Activated naive CD4-positive, alpha-beta T cell treated with anti-CD3 and anti-CD28 coated beads, Interleukin-2, amount 50 U/mL, for 24 hours (primary cell): Measurements from ENCODE around the gene ASCL5.
A peak's percentile ranks its signal among the peaks of the same experiment; 100 is the strongest.

ENCODE experiments used
- H3K27ac Mint-ChIP-seq: one replicate; pipeline ENCODE4 v1.8.0; 2021; ENCODE audit warnings: mild to moderate bottlenecking, mixed read lengths
- H3K27me3 Mint-ChIP-seq: one replicate; pipeline ENCODE4 v1.8.0; 2021; ENCODE audit warnings: mixed read lengths
- H3K36me3 Mint-ChIP-seq: one replicate; pipeline ENCODE4 v1.8.0; 2021; ENCODE audit warnings: mixed read lengths
- H3K4me1 Mint-ChIP-seq: one replicate; pipeline ENCODE4 v1.8.0; 2021; ENCODE audit warnings: mixed read lengths
- H3K4me3 Mint-ChIP-seq: one replicate; pipeline ENCODE4 v1.8.0; 2021; ENCODE audit warnings: mild to moderate bottlenecking, mixed read lengths
- H3K9me3 Mint-ChIP-seq: one replicate; pipeline ENCODE4 v1.8.0; 2021; ENCODE audit warnings: mixed read lengths

ASCL5 gene

DNA sequence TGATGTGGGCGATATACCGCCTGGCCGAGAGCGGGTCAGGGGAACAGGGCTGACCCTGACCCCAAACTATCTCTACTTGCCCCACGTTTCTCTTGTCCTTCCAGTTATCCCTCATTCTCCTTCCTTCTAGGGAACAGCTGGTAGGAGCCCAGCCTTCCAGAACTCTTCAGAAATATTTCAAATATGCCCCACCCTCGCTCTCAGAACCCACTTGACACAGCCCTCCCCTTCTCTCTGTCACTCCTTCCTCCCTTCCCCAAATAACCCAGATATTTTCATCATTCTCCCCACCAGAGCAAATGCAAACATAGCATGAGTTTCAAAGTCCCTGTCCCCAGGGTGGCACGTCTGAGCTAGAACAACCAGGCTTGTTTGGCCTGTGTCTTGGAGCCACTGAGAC, 15.8 kb downstream of the ASCL5 start:
- peaks cover 7% of the 10 kb centered on the region for H3K4me1 Mint-ChIP-seq
- no peaks in the 10 kb centered on the region for H3K36me3 Mint-ChIP-seq
- H3K4me3 Mint-ChIP-seq = no peak overlapping the region
- no peaks in the 10 kb centered on the region for H3K9me3 Mint-ChIP-seq
- no peaks in the 10 kb centered on the region for H3K27me3 Mint-ChIP-seq
- H3K27ac Mint-ChIP-seq = peak overlapping the region; percentile 8

DNA sequence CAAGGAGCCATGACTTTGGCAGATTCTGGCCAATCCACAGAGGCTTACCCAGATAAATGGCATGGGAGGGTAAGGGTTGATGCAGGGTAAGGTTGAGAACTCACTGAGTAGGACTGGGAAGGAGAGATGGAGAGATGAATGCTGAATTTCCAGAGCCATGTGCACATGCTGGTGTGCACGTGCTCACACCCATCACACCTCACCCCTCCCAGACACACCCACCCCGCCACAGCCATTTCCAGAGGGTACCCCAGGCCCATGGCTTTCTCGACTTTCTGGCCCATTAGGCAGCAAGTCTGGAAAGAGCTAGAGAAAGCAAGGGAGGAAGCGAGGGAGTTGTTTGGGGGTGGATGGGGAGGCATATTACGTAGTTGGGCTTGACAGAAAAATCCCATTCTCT, 16.4 kb downstream of the ASCL5 start:
- H3K36me3 Mint-ChIP-seq = no peaks in the 10 kb centered on the region
- no peaks in the 10 kb centered on the region for H3K27me3 Mint-ChIP-seq
- no peaks in the 10 kb centered on the region for H3K9me3 Mint-ChIP-seq
- peaks cover 2% of the 10 kb centered on the region for H3K4me1 Mint-ChIP-seq
- H3K4me3 Mint-ChIP-seq = no peak overlapping the region
- no peak overlapping the region for H3K27ac Mint-ChIP-seq

DNA sequence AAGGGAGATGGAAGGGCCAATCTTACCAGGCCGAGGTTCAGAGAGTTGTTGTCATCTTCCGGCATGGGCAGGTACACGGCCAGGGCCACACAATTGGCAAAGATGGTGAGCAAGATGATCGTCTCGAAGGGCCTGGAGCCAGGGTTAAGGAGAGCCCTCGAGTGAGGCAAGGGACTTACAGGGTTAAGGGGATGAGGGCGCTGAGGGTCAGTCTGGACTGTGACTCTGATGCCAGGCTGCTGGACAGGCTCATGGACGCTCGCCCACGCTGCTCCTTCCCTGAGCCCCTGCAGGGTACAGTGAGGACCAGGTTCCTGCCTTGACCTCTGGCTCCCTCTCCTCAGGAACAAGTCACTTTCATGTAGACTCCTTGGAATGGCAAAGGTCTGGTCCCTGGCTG, 16.8 kb downstream of the ASCL5 start:
- H3K27ac Mint-ChIP-seq = no peak overlapping the region
- no peaks in the 10 kb centered on the region for H3K9me3 Mint-ChIP-seq
- H3K36me3 Mint-ChIP-seq = no peaks in the 10 kb centered on the region
- H3K4me1 Mint-ChIP-seq = no peaks in the 10 kb centered on the region
- no peak overlapping the region for H3K4me3 Mint-ChIP-seq
- no peaks in the 10 kb centered on the region for H3K27me3 Mint-ChIP-seq

GRCh38 chr1:201109651-201110050, 17.3 kb downstream of the ASCL5 start:
- no peak overlapping the region for H3K4me3 Mint-ChIP-seq
- H3K9me3 Mint-ChIP-seq = no peaks in the 10 kb centered on the region
- H3K36me3 Mint-ChIP-seq = no peaks in the 10 kb centered on the region
- H3K27ac Mint-ChIP-seq = no peak overlapping the region
- H3K27me3 Mint-ChIP-seq = no peaks in the 10 kb centered on the region
- H3K4me1 Mint-ChIP-seq = no peaks in the 10 kb centered on the region

- Mint-ChIP-seq H3K27me3 (no peaks in the 10 kb centered on the region), H3K27ac (no peak overlapping the region), H3K36me3 (no peaks in the 10 kb centered on the region), H3K9me3 (no peaks in the 10 kb centered on the region), H3K4me3 (no peak overlapping the region), H3K4me1 (no peaks in the 10 kb centered on the region)
Measured at GRCh38 chr1:201108614-201109013, 18.4 kb downstream of the ASCL5 start.

DNA sequence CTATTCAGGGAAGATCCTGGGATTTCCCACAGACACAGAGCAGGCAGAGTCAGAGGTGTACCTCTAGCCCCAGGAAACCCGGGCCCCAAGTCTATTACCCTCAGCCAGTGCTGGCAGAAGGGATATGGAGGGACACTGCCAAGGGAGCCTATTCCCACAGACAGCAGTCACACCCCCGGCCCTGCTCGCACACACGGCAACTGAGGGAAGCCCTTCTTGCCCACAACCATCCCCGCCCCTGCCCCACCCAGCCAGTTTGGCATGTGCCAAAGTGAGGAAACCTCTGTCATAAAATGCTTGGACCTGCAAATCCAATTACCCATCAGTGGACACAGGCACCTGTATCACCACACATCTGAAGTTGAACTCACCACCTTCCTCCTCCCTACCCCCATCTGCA, 21.3 kb downstream of the ASCL5 start:
- no peaks in the 10 kb centered on the region for H3K9me3 Mint-ChIP-seq
- H3K27ac Mint-ChIP-seq = no peak overlapping the region
- no peaks in the 10 kb centered on the region for H3K36me3 Mint-ChIP-seq
- H3K4me1 Mint-ChIP-seq = no peaks in the 10 kb centered on the region
- no peaks in the 10 kb centered on the region for H3K27me3 Mint-ChIP-seq
- no peak overlapping the region for H3K4me3 Mint-ChIP-seq

- Mint-ChIP-seq H3K27me3 (no peaks in the 10 kb centered on the region), H3K4me1 (no peaks in the 10 kb centered on the region), H3K27ac (no peak overlapping the region), H3K4me3 (no peak overlapping the region), H3K36me3 (no peaks in the 10 kb centered on the region), H3K9me3 (no peaks in the 10 kb centered on the region)
Measured at GRCh38 chr1:201104141-201104540, 22.8 kb downstream of the ASCL5 start.

DNA sequence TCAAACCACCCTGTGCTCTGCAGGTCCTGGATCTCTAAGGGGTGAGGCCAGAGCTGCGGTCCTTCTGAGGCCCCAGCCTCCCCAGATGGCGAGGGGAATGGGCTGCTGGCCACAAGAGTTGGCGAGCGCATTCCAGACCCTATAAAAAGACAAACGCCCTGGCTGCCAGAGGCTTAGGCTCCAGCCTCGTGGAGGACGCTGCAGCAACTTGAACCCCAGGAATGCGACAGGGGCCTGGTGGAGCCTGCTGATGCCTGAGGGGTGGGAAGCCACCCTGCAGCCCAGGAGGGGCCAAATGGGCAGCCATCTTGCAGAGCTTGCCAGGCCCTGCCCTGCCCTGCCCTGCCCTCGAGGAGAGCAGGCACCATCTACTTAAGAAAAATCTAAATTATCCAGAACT, 23.3 kb downstream of the ASCL5 start:
- H3K4me1 Mint-ChIP-seq = no peaks in the 10 kb centered on the region
- no peaks in the 10 kb centered on the region for H3K9me3 Mint-ChIP-seq
- H3K27ac Mint-ChIP-seq = no peak overlapping the region

DNA sequence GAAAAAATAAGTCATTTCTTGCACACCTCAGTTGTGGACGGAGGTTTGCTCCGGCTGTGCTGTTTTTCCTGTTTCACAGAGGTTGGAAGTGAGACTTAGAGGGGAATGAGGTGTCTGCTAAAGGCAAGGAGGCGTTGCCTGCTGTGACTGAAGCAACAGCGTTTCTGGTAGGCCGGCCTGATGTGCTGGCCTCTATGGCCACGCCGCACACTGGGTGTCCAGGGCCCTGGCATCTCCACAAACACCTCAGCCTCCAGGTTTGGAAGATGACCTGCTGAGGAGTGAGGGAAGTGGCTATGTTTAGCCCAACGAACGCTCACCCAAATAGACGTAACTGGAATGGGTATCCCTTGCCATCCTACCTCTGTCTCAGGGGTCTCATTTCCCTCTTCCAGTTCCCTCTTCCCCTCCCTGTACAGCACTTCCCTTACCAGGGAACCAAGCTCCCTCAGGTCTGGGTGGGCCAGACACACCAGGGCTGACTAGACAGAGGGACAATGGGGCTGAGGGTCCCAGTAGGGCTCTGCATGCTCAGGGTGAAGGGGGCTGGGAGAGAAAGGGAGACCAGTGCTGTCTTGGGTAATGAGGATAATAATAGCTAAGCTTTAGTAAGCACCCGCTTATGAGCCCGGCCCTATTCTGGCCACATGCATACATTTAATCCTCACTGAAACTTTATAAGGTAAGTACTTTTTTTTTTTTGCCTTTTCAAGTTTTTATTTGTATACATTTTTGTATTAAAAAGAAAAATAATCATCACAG, 26.6 kb downstream of the ASCL5 start:
- Mint-ChIP-seq H3K4me1 (no peaks in the 10 kb centered on the region), H3K36me3 (no peaks in the 10 kb centered on the region), H3K9me3 (no peaks in the 10 kb centered on the region), H3K27me3 (no peaks in the 10 kb centered on the region), H3K4me3 (no peak overlapping the region), H3K27ac (no peak overlapping the region)

More for the DNA sequence above, 23.3 kb downstream of the ASCL5 start:
- H3K27me3 Mint-ChIP-seq = no peaks in the 10 kb centered on the region
- H3K4me3 Mint-ChIP-seq = no peak overlapping the region
- no peaks in the 10 kb centered on the region for H3K36me3 Mint-ChIP-seq

DNA sequence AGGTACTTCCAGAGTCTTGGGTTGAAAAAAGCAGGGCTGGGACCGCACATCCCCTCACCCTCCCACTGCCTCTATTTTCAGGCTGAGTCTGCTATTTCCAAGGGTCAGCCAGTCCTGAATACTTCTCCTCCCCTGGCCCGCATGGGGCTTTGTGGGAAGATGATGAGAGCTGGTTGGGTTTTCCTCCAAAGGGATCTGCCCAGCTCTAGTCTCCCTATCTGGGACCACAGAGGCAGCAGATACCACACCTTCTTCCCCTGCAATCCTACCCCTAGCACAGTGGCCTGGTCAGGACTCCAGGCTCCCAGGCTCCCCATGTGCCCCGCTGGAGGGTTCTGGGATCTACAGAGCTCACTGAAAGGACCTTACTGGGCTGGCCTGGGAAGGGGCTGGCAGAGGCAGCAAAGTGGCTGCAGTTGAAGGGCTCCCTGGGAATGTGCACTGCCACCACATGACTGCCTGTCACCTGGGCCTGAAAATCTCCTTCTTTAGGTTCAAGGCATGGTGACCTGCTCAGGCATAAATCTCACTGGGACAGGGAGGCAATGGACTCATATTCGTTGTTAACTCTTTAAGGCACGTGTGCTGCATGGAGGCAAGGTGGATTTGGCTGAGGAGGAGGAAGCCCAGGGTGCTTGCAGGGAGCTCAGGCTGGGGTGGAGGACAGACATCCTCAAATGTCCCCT, 27.8 kb downstream of the ASCL5 start:
- no peaks in the 10 kb centered on the region for H3K27me3 Mint-ChIP-seq
- H3K27ac Mint-ChIP-seq = no peak overlapping the region
- no peak overlapping the region for H3K4me3 Mint-ChIP-seq
- H3K9me3 Mint-ChIP-seq = no peaks in the 10 kb centered on the region
- no peaks in the 10 kb centered on the region for H3K4me1 Mint-ChIP-seq
- no peaks in the 10 kb centered on the region for H3K36me3 Mint-ChIP-seq

- Mint-ChIP-seq H3K4me1 (no peaks in the 10 kb centered on the region), H3K4me3 (no peak overlapping the region)
Measured at GRCh38 chr1:201096977-201097856, 29.8 kb downstream of the ASCL5 start.

GRCh38 chr1:201096041-201096461, 30.9 kb downstream of the ASCL5 start:
- Mint-ChIP-seq H3K27ac (no peak overlapping the region), H3K36me3 (no peaks in the 10 kb centered on the region), H3K4me1 (no peaks in the 10 kb centered on the region), H3K27me3 (no peaks in the 10 kb centered on the region), H3K9me3 (no peaks in the 10 kb centered on the region), H3K4me3 (no peak overlapping the region)

More at GRCh38 chr1:201096977-201097856, 29.8 kb downstream of the ASCL5 start:
- H3K27me3 Mint-ChIP-seq = no peaks in the 10 kb centered on the region
- H3K9me3 Mint-ChIP-seq = no peaks in the 10 kb centered on the region
- no peaks in the 10 kb centered on the region for H3K36me3 Mint-ChIP-seq
- H3K27ac Mint-ChIP-seq = no peak overlapping the region

DNA sequence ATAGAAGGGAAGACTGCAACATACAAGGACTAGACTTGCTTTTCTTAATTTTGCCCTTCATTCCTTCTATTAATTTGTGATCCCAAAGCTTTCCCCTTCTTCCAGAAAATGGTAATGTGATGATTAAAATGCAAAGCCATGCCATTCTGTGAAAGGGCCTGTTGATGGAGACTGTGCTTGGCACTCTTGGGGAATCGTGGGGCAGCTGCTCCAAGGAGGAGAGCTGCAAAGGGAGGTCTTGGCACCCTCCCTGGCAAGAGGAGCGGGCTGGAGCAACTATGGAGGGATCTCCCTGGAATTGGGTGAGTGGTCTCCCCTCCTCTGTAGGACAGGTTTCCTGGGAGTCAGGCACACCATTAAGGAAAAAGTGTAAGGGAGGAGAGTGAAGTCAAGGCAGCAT, 31.4 kb downstream of the ASCL5 start:
- H3K36me3 Mint-ChIP-seq = no peaks in the 10 kb centered on the region
- H3K4me1 Mint-ChIP-seq = no peaks in the 10 kb centered on the region
- H3K27ac Mint-ChIP-seq = no peak overlapping the region
- no peaks in the 10 kb centered on the region for H3K27me3 Mint-ChIP-seq
- no peak overlapping the region for H3K4me3 Mint-ChIP-seq
- no peaks in the 10 kb centered on the region for H3K9me3 Mint-ChIP-seq

DNA sequence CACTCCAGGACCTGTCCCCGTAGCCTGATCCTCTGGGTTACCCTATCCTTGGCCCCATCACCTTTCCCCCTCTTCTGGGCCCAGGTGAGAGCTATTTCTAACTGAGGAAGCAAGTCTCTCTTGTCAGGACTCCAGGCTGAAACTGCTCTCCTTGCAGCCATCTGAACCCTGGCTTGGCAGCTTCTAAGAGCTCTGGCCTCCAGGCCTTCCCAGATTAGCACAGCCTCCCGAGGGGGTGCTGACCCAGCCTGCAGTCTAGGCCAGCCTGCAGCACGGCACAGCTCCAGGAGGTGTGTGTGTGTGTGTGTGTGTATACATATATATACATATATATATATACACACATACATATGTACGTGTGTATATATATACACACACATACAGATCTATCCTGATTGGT, 32.2 kb downstream of the ASCL5 start:
- Mint-ChIP-seq H3K27ac (no peak overlapping the region), H3K27me3 (no peaks in the 10 kb centered on the region), H3K9me3 (no peaks in the 10 kb centered on the region), H3K4me1 (no peaks in the 10 kb centered on the region), H3K4me3 (no peak overlapping the region), H3K36me3 (no peaks in the 10 kb centered on the region)

GRCh38 chr1:201093962-201094361, 33.0 kb downstream of the ASCL5 start:
- Mint-ChIP-seq H3K4me3 (no peak overlapping the region), H3K36me3 (no peaks in the 10 kb centered on the region), H3K27me3 (no peaks in the 10 kb centered on the region), H3K27ac (no peak overlapping the region), H3K4me1 (no peaks in the 10 kb centered on the region), H3K9me3 (no peaks in the 10 kb centered on the region)

- Mint-ChIP-seq H3K27ac (no peak overlapping the region), H3K9me3 (no peaks in the 10 kb centered on the region), H3K36me3 (no peaks in the 10 kb centered on the region), H3K4me3 (no peak overlapping the region), H3K4me1 (no peaks in the 10 kb centered on the region), H3K27me3 (no peaks in the 10 kb centered on the region)
Measured at GRCh38 chr1:201093561-201093960, 33.4 kb downstream of the ASCL5 start.
